ENCODE data around the gene CACNA1S.

- TF ChIP-seq EZH2phosphoT487 (conservative IDR thresholded peaks at IDR 0.05; ENCODE audit: low read length) (no peak), CTCF (IDR thresholded peaks at IDR 0.05; ENCODE audit: insufficient read depth, low read length, poor library complexity, severe bottlenecking) (no peak)
Observed at GRCh38 chr1:201103666-201104065, 8.6 kb downstream of the CACNA1S start.
